ENCODE data around the gene CACNA1C.
"Not testable (repeated sequence)": the region's sequence is repeated elsewhere in the genome, so short reads cannot be mapped to it uniquely, and the experiment has no call there.

The CACNA1C gene

DNA sequence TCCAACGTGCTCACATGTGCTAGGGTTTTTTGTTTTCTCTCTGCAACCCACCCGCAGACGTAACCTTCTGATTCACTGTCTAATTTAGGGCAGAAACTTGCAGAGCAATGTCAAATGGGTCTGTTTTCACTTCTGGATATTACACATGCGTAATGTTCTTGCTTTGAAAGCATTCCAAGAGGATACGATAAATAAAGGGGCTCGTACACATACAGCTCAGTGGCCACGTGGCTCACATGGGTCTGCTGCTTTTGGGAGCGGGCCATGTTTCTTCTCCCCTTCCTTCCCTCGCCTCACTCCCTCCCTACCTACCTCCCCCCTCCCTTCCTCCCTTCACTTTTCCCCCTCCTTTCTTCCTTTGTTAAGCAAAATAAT lies 23.4 kb downstream of the CACNA1C start:
- DNase-seq (ENCODE audit: low read depth), result no peak

DNA sequence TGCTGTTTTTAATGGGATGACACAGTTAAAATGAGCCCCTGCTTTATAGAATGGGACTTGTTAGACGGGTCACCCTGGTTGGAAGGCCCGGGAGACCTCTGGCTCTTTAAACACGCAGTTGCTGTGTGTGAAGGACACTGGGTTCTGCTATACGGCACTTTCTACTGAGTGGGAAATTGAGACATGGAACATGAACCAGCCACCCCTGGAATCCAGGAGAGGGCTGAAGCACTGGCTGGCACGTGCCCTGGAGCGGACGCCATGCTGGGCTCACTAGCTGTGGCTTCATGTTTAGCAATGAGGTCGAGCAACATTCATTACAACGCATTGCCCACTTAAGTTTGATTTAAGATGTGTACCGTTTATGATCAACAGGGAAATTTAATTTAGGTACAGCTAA lies 23.9 kb downstream of the CACNA1C start:
- no peak for DNase-seq (ENCODE audit: low read depth)

DNA sequence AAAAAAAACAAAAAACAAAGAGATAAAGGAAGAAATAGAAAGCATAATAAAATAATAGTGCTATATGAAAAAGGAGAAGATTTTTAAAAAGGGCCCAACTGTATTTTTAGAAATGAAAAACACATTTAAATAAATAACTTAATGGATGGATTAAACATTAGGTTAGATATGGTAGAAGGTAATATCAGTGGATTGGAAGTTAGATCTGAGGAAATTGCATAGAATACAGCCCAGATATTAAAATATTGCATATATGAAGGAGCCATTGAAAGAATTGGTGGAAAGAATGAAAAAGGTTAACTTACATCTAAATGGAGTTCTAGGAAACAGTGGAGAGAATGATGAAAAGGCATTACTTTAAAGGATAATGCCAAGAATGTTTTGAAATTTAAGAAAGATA lies 27.8 kb downstream of the CACNA1C start:
- DNase-seq (ENCODE audit: low read depth), result no peak

DNA sequence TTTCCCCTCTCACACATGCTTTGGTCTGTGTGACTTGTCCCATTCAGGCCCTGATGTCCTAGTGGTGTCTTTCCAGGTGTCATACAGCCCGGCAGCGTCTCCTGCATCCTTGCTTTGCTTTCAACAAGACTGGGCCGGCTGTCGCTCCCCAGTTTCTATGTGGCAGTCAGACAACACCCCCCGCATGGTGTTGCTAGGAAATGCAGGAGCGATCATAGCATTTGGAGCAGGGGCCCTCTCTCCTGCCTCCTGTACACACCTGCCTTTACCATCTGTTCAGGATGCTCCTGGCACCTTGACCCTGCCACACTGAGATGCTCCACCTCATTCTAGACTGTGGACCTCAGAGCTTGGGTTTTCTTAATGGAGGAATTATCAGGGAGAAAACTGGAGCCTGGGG lies 29.5 kb downstream of the CACNA1C start:
- no peak for DNase-seq (ENCODE audit: low read depth)

DNA sequence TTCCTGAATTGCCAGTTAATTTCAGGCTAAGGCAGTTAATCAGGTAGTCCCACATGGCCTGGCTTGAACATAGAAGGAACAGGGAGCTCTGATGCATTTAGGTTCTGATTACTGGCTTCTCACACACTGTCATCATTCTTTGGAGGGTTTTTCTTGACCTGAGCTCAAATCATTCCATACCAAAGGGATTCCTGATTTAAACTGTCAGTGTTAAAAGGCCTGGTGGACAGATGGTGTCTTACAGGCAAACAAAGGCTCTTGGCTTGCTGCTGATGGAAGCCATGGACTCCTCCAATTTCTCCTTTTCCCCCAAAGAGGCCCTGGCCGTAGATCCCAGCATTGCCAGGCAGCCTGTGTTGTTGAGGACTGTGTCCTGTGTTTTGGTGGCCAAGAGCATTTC lies 30.2 kb downstream of the CACNA1C start:
- DNase-seq (ENCODE audit: low read depth), result no peak

DNA sequence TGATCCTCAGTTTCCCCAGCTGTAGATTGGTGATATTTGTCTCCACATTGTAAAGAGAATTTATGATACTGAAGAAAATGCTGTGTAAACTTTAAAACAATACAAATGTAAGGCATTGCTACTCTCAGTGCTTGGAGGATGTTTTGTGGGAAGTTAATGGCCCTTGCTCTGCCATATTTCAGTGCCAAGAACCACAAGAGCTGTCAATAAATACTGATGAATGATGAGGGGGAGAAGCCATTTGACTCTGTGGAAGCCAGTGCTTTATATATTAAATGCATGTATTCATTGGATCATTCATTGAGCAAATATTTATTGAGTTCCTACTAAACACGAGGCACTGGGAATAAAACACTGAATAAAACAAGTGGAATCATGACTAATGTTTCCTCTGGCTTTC lies 30.8 kb downstream of the CACNA1C start:
- DNase-seq (ENCODE audit: low read depth), result no peak

DNA sequence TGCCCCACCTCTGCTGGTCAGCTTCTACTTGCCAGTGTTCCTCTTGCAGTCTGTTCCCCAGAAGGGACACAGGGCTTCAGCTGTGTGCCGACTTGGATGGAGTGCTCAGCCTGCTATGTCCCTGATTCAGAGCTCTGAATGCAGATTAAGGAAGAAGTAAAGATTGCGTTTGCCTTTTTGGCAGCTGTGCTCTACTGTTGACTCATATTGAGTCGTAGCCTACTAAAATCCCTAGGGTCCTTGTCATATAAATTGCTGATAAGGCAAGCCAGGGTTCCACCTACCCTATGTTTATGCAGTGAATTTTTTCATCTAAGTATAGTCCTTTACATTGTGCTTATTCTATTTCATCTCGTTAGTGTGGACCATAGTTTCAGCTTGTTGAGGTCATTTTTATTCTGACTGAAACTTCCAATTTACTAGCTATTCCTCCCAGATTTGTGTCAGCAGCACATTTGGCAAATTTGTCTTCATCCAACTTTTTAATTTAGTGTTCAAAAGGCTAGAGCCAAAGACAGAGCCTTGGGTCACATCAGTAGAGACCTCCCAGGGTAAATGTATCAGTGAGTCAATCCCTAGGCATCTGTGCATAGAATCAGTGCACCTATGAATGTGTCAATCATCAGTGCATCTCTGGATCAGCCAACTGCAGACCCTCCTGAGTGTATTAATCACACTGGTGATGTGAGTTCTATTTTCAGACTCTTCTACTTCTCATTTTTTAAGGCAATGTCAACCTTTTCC lies 31.9 kb downstream of the CACNA1C start:
- DNase-seq (ENCODE audit: low read depth), result no peak

DNA sequence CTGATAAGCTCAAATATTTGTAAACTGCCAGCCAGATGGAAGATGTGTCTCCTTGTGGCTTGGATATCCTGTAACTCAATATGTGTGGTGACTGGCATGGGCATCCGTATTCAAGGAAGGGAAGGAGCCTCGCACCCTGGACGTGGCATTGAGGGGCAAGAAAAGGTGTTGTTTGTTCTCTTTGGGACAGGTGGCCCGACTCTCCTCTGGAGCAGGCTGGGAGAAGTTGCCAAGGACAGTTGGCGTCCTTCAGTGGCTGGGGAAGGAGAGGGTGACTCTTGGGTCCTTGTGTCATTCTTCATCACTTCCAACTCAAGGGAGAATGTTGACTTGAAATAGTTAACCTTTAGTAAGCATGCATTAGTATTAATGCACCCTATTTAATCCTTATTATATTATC lies 39.6 kb downstream of the CACNA1C start:
- DNase-seq (ENCODE audit: low read depth), result no peak

DNA sequence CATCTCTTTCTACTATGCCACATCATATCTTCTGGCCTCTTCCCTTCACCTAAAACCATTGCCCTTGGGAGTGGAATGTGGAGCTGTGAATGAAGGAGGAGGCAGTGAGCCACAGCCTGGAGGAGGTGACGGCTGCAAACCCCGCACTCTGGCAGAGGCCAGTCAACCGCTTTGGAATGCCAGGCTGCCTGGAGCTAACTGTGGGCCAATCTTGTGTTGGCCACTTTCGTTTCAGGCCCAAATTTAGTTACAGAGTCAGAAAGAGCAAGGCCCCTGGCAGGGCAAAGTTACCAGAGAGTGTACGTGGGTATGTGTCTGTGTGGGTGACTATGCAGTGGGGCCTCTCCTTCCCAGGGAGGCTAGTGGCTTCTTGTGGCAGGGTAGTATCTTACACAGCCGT lies 40.1 kb downstream of the CACNA1C start:
- no peak for DNase-seq (ENCODE audit: low read depth)

DNA sequence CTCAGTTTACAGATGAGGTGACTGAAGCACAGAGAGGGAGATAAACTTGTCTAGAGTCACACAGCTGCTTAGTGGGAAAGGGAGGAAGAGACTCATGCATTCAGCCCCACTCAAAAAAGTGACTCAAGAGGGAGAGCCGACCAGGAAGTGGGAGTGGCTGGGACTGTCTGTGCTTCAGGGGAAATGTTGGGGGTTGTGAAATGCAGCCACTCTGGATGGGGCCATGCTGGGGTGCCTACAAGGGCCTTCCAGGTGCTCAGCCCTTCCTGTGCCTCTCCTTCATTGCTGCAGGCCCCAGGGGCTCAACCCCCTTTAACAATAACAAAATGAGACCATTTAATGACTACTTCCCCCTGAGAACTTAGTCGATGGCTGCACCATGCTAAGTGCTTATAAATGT lies 41.8 kb downstream of the CACNA1C start:
- DNase-seq (ENCODE audit: low read depth), result no peak

DNA sequence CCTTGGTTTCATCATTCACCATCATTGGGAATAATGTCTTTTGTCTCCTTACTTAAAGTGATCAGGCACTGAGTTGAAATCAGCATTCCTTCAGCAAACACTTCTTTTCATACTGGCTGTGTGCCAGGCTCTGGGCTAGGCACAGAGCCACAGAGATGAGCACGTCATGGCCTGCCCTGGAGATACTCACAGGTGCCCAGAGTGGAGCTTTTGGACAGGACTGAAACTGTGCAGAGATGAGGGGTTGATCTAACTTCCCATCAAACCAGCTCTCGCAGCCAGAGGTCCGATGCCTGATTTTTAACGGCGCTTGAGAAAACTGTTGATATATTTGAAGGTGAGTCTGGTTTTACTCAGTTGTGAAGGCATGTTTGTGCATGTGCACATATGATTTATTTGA lies 43.1 kb downstream of the CACNA1C start:
- no peak for DNase-seq (ENCODE audit: low read depth)

DNA sequence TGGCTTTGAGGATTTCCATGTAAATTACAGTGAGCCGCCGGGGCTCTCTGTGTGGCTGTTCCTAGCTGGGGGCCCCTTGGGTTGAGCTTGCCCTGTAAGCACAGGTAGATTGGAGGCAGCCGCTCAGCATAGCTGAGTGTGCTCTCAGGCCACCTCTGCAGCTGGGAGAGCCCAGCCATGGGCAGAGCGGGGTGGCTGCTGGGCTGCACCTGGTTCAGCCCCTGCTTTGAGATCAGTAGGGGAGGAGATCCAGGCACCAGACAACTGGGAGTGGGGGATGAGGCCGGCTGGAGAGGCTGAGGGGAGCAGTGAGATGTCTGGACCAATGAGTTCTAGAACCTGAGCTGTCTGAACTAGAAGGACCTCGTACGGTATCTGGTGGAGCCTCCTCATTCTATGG lies 44.8 kb downstream of the CACNA1C start:
- no peak for DNase-seq (ENCODE audit: low read depth)

DNA sequence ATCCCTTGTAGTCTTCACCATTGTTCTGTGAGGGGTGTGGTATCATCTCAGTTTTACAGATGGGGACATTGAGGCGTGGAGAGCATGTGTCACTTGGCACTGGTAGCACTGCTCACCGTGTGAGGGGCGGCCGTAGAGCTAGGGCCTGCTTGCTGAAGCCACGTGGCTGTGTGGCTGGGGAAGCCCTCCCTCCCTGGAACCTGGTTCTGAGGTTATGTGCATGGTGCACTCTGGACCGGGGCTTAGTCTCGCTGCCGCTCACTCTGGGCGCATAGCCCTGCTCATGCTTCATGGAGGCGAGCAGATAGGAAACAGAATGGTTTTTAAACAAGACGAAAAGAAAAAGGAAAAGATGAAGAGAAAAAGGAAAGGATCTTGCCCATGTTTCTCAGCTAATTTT lies 46.1 kb downstream of the CACNA1C start:
- DNase-seq (ENCODE audit: low read depth), result no peak

DNA sequence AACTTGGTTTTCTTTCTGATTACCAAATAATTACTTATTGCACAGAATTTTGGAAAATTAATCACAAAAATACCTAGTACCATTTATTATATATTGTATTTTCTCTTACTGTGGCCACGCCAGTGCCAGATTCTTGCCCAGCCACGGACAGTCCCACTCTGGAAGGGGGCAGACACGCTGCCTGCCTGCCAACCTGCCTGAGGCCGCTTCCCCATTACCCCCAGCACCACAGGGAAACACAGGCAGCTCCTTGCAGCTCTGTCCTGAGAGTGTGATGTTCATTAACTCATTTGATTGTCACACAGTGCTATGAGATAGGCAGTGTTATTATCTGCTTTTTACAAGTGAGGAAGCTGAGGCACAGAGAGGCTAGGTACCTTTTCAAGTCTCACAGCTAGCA lies 46.8 kb downstream of the CACNA1C start:
- DNase-seq (ENCODE audit: low read depth), result no peak

DNA sequence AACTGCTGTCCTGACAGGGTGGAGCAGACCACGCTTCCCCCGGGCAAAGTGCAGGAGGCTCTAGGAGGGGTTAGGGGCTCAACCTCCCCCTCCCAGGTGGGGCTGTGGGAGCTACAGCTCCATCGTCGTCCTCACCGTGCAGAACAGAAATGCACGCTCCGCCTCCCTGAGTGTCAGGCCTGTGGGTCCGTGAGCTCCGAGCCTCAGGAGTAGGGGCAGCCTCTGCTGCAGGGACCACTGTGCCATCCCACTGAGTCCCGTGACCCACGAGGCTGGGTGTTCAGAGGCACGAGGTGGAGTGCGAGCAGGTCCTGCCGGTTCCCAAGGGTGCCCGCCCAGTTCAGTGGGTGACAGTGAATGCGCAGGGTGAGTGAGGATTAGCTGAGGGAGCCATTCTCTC lies 48.6 kb downstream of the CACNA1C start:
- no peak for DNase-seq (ENCODE audit: low read depth)

DNA sequence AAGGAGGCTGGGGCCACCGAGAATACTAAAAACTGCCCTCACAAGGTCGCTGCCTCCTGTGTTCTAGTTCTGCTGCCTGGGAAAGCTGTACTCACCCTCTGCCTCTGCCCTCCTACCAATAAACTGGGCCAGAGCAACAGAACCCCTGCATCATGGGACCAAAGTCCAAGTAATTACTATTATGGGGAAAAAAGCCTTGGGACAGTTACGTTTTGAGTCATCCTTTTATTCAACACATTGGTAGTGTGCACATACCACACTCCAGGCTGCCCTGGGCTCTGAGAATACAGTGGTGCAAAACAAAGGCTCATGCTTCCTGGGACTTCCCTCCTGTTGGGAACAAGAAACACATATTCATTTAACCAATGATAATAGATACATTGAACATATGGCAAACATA lies 49.0 kb downstream of the CACNA1C start:
- DNase-seq (ENCODE audit: low read depth), result no peak

DNA sequence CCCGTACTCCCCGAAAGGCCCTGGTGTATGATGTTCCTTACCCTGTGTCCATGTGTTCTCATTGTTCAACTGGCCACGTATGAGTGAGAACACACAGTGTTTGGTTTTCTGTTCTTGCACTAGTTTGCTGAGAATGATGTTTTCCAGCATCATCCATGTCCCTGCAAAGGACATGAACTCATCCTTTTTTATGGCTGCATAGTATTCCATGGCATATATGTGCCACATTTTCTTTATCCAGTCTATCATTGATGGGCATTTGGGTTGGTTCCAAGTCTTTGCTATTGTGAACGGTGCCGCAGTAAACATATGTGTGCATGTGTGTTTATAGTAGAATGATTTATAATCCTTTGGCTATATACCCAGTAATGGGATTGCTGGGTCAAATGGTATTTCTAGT lies 49.9 kb downstream of the CACNA1C start:
- not testable (repeated sequence) for DNase-seq (ENCODE audit: low read depth)

DNA sequence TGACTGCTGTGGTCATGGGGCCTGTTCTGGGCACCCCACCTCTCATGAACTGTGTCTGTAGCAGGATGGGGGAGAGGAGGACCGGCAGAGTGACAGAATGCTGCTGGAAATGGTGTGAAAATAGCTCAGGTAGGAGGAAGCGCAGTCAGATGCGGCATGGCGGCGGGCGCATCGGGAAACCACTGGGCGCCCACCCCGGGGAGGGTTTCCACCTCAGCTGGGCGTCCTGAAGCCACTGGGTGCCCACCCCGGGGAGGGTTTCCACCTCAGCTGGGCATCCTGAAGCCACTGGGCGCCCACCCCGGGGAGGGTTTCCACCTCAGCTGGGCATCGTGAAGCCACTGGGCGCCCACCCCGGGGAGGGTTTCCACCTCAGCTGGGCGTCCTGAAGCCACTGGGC lies 52.6 kb downstream of the CACNA1C start:
- DNase-seq (ENCODE audit: low read depth), result not testable (repeated sequence)

DNA sequence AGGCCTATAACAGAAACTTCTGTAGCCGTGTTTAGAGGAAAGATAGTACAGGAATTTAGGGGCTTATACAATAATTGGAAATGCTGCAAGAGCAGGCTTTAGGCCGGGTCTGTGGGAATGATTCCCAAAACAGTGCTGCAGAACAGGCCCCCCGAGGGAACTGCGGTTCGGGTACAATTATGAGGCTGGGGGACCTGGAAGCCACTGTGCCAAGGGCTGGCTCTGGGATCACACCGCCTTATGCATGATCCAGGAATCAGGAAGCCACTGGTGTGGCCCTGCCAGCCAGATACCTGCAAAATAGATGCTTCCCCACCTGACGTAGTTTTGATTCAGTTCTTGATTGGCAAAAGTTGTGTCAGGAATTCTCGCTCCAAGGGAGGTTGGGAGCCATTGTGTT lies 55.4 kb downstream of the CACNA1C start:
- DNase-seq (ENCODE audit: low read depth), result no peak

DNA sequence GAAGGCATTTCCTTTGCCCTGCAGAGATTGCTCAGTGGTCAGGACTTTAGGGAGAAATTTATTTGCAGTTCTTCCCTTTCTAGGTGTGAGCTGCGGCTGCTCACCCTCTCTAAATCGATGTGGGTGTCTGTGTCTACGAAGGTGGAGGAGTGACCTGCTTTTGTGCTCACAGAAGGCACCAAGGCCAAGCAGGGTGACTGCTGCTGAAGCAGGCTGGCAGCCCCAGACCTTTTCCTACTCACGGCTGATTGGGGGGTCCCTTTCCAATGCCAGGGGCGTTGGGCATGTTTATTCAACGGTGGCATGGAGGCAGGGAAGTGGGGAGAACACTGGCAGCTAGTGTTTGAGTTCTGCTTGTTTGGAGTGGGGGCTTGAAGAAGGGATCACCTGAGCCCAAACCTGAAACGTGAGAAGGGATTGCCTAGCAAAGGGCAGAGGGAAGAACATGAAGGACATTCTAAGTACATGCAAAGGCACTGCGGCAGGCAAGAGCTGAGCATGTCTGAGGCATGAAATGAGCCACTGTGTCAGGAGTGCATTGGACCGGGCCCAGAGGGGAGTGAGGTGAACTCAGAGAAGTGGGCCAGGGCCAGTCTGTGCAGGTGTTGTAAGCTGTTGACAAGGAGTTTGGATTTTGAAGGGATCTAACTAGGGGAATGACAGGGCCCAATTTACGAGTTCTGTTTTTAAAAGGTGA lies 56.3 kb downstream of the CACNA1C start:
- DNase-seq (ENCODE audit: low read depth), result no peak

DNA sequence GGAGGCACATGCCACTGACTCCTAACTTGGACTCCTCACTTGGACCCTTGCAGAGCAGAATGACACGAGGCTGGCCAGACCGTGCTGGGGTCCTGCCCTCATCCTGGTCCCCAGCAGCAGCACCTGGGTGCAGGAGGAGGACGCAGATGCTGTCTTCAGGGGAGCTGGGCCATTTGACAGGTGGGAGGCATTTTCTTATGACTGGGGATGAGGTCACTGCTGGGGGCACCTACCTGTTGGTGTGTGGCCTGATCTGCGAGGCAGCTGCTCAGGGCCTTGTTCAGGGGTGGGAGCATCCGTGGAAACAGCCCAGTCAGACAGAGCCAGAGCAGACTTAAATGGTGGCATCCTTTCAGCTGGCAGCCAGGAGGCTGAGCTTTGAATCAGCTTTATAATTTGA lies 57.3 kb downstream of the CACNA1C start:
- DNase-seq (ENCODE audit: low read depth), result no peak

DNA sequence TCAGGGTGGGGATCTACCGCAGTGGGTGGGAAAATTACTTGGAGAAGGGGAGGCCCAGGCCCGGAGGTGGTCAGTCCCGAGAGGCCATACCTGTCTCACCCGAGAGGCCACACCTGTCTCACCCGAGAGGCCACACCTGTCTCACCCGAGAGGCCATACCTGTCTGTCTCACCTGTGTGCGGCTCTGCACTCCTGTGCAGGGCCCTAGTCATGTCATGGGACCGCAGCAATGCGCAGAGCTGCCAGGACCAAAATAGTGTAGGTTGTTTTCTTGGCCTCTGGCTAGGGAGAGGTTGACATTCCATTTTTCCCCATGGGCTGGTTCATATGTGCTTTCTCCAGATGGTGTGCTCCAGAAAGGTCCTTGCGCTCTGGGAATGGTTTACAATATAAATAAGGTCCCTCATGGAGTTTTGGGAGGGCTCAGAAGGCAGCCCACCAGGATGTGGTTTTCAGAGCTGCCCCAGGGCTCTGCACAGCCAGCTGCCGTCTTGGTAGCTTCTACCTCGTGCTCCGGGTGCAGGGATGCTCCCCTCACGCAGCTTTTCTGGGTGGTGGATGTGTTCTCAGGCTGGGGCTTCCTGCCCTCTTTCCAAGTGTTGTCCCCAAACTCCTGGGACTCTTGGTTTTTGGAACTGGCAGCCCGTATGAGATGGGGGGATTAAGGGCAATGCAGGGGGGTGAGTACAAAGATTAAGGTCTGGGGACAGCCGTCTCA lies 58.2 kb downstream of the CACNA1C start:
- no peak for DNase-seq (ENCODE audit: low read depth)

DNA sequence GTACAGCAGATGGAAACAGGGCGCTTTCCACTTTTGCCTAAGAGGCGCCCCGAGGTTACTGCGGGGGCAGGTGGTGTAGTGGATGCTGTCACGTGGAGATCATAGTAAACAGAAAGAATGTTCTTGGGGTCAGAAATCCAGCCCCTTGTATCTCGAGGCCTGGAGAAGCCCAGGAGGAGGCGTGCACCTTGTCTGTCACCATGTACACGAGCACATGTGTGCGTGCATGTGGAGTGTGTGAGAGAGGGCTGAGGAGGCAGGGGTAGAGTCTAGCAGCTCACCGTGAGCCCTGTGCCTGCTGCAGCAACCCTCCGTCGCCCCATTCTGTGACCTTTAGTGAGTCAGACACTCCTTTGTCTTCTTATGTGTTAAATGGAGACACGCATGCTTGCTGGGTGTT lies 59.0 kb downstream of the CACNA1C start:
- no peak for DNase-seq (ENCODE audit: low read depth)

Measured in HS-27A (cell line).